GM21367 (cell line): ENCODE measurements around the gene RPN2.

ENCODE experiments used
- ATAC-seq: cut with Tn5 transposase; IDR thresholded peaks from one replicate; pipeline ENCODE4 v1.9.1; 2021; ENCODE audit not compliant: unreplicated experiment

The RPN2 gene

GRCh38 chr20:37209193-37209592 lies 30.1 kb downstream of the RPN2 start:
- no peak for ATAC-seq

GRCh38 chr20:37209661-37210314 lies 30.7 kb downstream of the RPN2 start:
- no peak for ATAC-seq

GRCh38 chr20:37218441-37218840 lies 39.3 kb downstream of the RPN2 start:
- no peak for ATAC-seq

- no peak for ATAC-seq
Observed at GRCh38 chr20:37218976-37219375, 39.8 kb downstream of the RPN2 start.

- no peak for ATAC-seq
Observed at GRCh38 chr20:37219751-37220668, 40.9 kb downstream of the RPN2 start.

- no peak for ATAC-seq
Observed at GRCh38 chr20:37220731-37221130, 41.6 kb downstream of the RPN2 start.

GRCh38 chr20:37222086-37222485 lies 43.0 kb downstream of the RPN2 start:
- ATAC-seq = no peak

- no peak for ATAC-seq
Observed at GRCh38 chr20:37223053-37223452, 43.9 kb downstream of the RPN2 start.

- ATAC-seq = no peak
Observed at GRCh38 chr20:37225146-37225545, 46.0 kb downstream of the RPN2 start.

- ATAC-seq = no peak
Observed at GRCh38 chr20:37226889-37227288, 47.8 kb downstream of the RPN2 start.

GRCh38 chr20:37228082-37228481 lies 49.0 kb downstream of the RPN2 start:
- no peak for ATAC-seq

GRCh38 chr20:37228656-37229055 lies 49.5 kb downstream of the RPN2 start:
- ATAC-seq = no peak

GRCh38 chr20:37229357-37229756 lies 50.2 kb downstream of the RPN2 start:
- no peak for ATAC-seq

GRCh38 chr20:37230200-37230599 lies 51.1 kb downstream of the RPN2 start:
- no peak for ATAC-seq

GRCh38 chr20:37231947-37232630 lies 53.0 kb downstream of the RPN2 start:
- ATAC-seq = no peak

- ATAC-seq = no peak
Observed at GRCh38 chr20:37233548-37234253, 54.6 kb downstream of the RPN2 start.

GRCh38 chr20:37234254-37234581 lies 55.1 kb downstream of the RPN2 start:
- no peak for ATAC-seq

GRCh38 chr20:37235065-37235464 lies 55.9 kb downstream of the RPN2 start:
- no peak for ATAC-seq

GRCh38 chr20:37236462-37236861 lies 57.3 kb downstream of the RPN2 start:
- no peak for ATAC-seq

- no peak for ATAC-seq
Observed at GRCh38 chr20:37237656-37238055, 58.5 kb downstream of the RPN2 start.

GRCh38 chr20:37238426-37238825 lies 59.3 kb downstream of the RPN2 start:
- no peak for ATAC-seq
